HG02884 (cell line): ENCODE measurements around the gene KRTAP4-4.
"Not testable (repeated sequence)": the region's sequence is repeated elsewhere in the genome, so short reads cannot be mapped to it uniquely, and the experiment has no call there.

Experiments used
- ATAC-seq: cut with Tn5 transposase; IDR thresholded peaks from one replicate; pipeline ENCODE4 v1.9.1; 2021; ENCODE audit warnings: mild to moderate bottlenecking, moderate library complexity; ENCODE audit not compliant: unreplicated experiment

The KRTAP4-4 gene

DNA sequence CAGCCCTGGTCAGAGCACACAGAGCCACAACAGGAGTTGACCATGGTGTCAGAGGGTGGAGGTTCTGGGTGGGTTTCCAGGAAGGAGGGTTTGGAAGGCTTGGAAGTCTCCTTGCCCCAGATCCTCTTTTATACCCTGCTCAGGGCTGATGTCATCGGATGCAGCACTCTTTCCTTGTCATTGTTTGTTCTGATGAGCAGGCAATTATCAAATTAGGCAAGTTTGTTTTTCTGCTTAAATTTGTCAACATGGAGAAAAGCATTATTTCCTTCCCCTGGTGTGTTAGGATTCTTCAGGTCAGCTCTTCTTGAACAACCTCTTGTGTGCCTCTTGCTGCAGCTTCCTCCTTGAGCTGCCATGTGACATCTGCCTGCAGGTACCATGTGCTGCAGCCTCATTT, at the start of gene KRTAP4-4:
Gene KRTAP4-4, minus strand, starts transcription at position 101 of the 400 bp plus-strand sequence. Its CDS starts 57 bp downstream, at position 44.
- ATAC-seq, result no peak

DNA sequence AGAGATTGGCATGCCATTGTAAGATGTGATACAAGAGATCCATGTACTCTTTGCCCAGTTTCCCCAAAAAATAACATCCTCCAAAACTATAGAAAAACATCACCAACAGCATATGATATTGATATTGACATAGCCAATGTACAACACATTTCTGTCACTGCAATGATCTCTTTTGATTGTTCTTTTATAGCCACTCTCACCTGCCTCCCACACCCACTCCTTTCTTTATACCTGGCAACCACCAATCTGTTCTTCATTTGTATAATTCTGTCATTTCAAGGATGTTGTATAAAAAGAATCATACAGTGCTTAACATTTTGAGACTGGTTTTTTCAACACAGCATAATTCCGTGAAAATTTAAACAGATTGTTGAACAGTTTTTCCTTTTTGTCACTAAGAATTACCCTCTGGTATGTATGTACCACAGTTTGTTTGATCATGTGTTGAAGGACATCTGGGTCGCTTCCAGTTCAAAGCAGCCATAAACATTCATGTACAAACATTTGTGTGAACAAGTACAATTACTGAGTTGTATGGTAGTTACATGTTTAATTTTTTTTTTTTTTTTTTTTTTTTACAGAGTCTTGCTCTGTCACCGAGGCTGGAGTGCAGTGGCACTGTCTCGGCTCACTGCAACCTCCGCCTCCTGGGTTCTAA, 39.0 kb upstream of the KRTAP4-4 start:
- no peak for ATAC-seq

GRCh38 chr17:41196068-41196467, 35.5 kb upstream of the KRTAP4-4 start:
- no peak for ATAC-seq

- no peak for ATAC-seq
Measured at GRCh38 chr17:41190328-41190727, 29.8 kb upstream of the KRTAP4-4 start.

GRCh38 chr17:41189837-41190318, 29.3 kb upstream of the KRTAP4-4 start, which contains the start of gene KRTAP9-1:
Gene KRTAP9-1 (plus strand): TSS chr17:41189887. CDS start chr17:41189887, 0 bp downstream.
- ATAC-seq, result not testable (repeated sequence)

GRCh38 chr17:41186872-41187271, 26.3 kb upstream of the KRTAP4-4 start:
- no peak for ATAC-seq

DNA sequence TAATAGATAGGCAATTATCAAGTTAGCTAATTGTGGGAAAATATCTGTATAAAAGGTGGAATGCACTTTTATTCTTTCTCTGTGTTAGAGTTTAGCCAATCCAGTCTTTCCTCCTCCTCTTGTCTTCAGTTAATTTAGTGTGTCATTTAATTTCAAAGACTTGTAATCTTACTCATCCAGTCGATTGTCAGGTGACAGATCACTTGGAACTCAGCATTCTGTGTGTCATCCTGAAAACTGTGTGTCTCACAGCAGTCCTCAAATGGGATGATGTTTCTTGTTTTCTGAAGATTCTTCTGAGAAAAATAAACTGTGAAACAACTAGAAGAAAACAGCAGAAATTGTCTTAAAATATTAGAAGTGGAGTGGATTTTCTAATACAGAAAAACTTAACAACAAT, 24.5 kb upstream of the KRTAP4-4 start:
- ATAC-seq, result no peak

DNA sequence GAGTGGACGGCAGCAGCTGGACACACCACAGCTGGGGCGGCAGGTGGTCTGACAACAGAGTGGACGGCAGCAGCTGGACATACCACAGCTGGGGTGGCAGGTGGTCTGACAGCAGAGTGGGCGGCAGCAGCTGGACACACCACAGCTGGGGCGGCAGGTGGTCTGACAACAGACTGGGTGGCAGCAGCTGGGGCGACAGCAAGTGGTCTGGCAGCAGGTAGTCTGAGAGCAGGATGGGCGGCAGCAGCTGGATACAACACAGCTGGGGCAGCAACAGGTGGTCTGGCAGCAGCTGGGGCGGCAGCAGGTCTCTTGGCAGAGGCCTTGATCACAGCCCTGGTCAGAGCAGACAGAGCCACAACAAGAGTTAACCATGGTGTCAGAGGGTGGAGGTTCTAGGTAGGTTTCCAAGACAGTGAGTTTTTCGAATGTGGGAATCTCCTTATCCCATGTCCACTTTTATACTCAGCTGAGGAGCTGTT, 24.0 kb upstream of the KRTAP4-4 start, which contains the start of gene KRTAP4-1:
Gene KRTAP4-1, minus strand, starts transcription at position 432 of the 482 bp plus-strand sequence. Its CDS starts 57 bp downstream, at position 375.
- no peak for ATAC-seq

DNA sequence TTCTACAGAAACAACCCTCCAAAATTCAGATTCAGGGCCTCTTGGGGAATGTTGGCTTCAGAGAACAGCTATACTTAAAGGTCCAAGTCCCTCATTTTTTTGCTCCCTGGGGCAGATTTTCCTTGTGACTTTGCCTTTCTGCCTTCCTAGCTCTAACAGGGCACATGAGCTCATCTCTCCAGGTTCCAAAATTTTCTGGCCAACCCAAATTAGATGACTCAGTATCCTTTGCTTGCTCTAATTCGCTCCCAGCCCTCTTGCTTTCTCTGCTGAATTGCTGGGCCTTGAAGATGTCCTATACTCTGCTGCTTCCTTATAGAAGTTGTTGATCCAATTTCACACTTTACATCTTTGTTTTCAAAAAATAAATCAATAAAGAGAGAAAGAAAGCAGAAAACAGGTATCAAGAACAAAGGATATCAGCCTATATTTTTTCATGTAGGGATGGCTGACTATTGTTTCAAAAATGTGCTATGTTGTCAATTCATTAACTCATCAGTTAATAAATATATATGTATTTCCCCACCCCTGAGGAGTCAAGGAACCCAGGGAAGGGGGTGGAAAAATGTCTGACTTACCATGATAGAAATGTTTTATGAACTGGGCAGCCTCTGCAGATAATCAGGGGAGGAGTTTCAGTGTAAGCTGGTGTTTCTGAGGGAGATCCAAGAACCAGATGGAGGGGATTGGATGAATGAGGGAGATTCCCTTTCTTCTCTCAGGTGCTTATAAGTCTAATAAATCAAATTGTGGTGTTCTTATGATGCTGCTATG, 18.5 kb upstream of the KRTAP4-4 start:
- no peak for ATAC-seq

DNA sequence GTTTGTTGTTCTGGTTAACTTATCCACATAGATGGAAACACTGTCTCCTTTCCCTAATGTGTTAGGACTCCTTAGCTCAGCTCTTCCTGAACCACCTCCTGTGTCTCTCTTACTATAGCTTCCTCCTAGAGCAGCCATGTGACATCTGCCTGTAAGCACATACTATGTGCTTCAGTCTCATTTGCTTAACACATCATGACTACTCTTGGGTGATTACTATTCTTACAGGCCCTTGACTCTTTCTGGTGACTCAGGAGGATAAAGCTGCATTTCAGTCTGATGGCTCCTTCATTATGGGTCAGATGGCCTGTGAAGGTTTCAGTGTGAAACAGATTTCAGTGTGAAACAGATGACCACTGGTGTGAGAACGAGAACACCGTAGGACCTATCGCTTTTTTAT, 17.8 kb upstream of the KRTAP4-4 start:
- no peak for ATAC-seq

DNA sequence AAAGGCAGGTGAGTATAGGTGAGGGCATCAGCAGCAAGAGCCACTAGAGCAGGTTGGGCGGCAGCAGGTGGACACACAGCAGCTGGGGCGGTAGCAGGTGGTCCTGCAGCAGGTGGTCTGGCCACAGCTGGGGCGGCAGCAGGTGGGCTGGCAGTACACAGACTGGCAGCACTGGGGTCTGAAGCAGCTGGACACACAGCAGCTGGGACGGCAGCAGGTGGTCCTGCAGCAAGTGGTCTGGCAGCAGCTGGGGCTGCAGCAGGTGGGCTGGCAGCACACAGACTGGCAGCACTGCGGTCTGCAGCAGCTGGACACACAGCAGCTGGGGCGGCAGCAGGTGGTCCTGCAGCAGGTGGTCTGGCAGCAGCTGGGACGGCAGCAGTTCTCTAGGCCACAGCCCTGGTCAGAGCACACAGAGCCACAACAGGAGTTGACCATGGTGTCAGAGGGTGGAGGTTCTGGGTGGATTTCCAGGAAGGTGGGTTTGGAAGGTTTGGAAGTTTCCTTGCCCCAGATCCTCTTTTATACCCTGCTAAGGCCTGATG, 17.3 kb upstream of the KRTAP4-4 start, which contains the start of gene KRTAP4-2:
Gene KRTAP4-2, minus strand, starts transcription at position 495 of the 545 bp plus-strand sequence. Its CDS starts 57 bp downstream, at position 438.
- no peak for ATAC-seq

DNA sequence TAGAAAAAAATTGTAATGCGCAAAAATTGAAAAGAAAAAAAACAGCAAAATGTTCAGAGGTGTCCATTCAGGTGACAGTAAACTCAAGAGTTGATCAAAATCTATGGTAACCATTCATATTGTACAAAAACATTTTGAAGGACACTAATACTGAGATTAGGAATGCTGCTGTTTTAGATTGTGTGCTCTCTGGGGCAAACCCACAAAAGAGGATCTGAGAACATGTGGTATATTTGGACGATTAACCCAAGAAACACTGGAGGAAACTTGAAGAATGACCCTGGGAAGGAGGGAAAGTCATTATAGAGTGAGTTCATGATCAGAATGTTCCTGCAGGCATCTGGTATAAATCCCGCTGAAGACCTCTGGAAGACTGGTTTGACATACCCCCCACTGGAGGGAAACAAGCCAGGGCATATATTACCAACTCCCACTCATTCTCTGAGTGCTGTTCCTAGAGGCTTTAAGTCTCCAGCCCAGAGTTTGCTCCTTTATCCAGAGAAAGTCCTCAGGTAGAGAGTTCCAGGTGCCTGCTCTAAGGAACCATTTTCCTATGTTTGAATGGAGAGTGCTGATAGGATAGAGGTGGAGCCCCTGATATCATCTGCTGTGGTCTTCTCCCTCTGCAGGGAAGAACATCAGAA, 16.3 kb upstream of the KRTAP4-4 start:
- no peak for ATAC-seq

DNA sequence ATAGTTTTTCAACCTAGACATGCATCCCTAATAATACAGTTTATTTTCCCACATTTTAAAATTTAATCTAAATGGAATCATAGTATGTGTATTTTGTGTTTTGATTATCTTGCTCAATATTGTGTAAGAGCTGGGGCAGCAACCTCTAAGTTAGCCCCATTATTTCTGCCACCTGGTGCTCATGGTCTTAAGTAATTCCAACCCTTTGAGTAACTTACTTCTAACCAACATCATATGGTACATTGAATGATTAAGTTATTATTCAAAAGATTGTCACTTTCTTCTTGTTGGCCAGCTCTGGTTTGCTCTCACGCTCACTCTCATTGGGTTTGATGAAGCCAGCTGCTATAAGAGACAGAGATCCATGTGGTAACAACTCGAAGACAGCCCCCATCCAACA, 11.3 kb upstream of the KRTAP4-4 start:
- ATAC-seq, result no peak

- no peak for ATAC-seq
Measured at GRCh38 chr17:41168121-41168520, 7.6 kb upstream of the KRTAP4-4 start, which contains the start of gene KRTAP4-3. Gene KRTAP4-3 (minus strand): TSS chr17:41168221. CDS start chr17:41168172, 49 bp downstream.

GRCh38 chr17:41167561-41167960, 7.0 kb upstream of the KRTAP4-4 start:
- ATAC-seq, result no peak

DNA sequence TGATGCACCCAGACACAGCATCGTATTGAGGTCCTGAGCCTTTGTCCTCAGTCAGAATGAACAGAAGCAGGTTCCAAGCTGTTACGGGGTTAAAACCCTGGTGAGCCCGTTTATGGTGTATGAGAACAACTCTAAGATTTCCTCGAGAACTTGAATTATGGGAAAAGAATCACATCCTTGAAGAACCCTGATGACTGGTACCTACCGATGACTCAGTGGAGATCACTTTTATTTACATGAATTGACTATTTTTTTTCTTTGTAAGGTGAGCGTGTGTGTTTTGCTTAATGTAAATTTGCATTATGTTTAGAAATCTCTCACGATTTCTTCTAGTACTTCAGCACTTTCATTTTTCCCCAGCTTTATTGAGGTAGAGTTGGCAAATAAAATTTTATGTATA, 3.3 kb upstream of the KRTAP4-4 start:
- ATAC-seq, result no peak

GRCh38 chr17:41160190-41160589, 358 bp downstream of the KRTAP4-4 start:
- not testable (repeated sequence) for ATAC-seq

GRCh38 chr17:41153856-41154255, 6.7 kb downstream of the KRTAP4-4 start:
- no peak for ATAC-seq

DNA sequence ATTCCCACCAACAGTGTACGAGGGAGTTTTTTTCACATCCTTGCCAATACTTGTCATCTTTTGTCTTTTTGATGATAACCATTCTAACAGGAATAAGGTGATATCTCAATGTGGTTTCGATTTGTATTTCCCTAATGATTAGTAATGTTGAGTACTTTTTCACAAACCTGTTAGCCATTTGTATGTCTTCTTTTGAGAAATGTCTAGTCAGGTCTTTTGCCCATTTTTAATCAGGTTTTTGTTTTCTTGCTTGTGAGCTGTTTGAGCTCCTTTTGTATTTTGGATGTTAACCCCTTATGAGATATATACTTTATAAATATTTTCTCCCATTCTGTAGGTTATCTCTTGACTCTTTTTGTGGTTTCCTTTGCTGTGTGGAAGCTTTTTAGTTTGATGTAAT, 9.0 kb downstream of the KRTAP4-4 start:
- ATAC-seq, result no peak

GRCh38 chr17:41150026-41150425, 10.5 kb downstream of the KRTAP4-4 start:
- no peak for ATAC-seq

GRCh38 chr17:41149652-41149985, 10.9 kb downstream of the KRTAP4-4 start, which contains the start of gene KRTAP4-5:
Gene KRTAP4-5 (minus strand): TSS chr17:41149825. CDS start chr17:41149767, 58 bp downstream.
- ATAC-seq, result no peak
